ENCODE results near the gene RNF19B.
A peak's percentile ranks its signal among the peaks of the same experiment; 100 is the strongest.

Gene RNF19B

DNA sequence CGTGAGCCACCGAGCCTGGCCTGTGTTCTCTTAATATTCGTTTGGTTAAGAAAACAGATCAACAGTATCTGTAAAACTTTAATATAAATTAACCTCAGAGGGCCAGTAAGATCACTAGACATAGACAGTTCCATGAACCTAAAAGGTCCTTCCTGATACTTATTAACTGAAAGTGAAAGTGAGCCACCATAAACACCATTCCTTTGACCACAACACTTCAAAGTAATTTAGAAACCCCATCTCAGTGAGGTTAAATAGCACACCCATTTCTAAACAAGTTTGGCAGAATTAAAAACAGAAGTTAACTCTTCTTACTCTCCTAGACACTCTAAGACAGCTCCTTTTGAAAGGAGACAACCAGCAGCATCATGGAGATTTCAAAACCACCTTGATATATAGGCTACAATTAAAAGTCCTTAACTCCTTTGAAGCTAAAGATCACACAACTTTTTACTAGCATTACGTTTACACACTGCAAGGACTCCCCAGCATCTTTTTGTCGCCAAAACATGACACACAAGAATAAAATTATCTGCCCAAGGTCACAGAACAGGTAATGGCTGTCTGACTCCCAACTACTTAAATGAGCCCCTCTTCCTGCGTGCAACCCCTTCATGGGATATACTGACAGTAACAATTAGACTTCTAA is 2.2 kb downstream of the RNF19B start:
- peak overlapping the region; percentile 78 for H3K4me3 ChIP-seq (ENCODE audit: low read depth, low read length)
- TF ChIP-seq, protein P1, sequence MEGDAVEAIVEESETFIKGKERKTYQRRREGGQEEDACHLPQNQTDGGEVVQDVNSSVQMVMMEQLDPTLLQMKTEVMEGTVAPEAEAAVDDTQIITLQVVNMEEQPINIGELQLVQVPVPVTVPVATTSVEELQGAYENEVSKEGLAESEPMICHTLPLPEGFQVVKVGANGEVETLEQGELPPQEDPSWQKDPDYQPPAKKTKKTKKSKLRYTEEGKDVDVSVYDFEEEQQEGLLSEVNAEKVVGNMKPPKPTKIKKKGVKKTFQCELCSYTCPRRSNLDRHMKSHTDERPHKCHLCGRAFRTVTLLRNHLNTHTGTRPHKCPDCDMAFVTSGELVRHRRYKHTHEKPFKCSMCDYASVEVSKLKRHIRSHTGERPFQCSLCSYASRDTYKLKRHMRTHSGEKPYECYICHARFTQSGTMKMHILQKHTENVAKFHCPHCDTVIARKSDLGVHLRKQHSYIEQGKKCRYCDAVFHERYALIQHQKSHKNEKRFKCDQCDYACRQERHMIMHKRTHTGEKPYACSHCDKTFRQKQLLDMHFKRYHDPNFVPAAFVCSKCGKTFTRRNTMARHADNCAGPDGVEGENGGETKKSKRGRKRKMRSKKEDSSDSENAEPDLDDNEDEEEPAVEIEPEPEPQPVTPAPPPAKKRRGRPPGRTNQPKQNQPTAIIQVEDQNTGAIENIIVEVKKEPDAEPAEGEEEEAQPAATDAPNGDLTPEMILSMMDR (IDR thresholded peaks at IDR 0.05; ENCODE audit: low read depth, low read length): no peak

DNA sequence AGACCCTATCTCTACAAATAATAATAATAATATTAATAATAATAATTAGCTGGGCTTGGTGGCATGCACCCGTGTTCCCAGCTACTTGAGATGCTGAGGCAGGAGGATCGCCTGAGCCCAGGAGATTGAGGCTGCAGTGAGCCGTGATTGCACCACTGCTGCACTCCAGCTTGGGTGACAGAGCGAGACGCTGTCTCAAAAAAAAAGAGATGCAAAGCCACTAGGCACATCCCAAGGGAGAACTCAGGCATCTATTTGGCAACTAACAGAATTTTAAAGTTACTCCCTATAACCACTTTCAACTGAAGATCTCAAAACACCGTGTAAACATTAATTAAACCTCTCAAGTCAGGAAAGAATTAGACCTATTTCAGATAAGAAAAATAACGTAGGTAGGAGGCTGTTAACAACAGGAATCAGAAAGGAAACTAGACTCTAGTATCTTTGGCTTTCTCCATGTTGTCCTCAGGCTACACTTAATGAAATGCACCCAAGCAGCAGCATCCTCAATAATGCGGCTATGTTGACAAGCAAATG is 3.7 kb downstream of the RNF19B start:
- H3K4me3 ChIP-seq (ENCODE audit: low read depth, low read length): no peak overlapping the region
- TF ChIP-seq, protein P1 (IDR thresholded peaks at IDR 0.05; ENCODE audit: low read depth, low read length): no peak

DNA sequence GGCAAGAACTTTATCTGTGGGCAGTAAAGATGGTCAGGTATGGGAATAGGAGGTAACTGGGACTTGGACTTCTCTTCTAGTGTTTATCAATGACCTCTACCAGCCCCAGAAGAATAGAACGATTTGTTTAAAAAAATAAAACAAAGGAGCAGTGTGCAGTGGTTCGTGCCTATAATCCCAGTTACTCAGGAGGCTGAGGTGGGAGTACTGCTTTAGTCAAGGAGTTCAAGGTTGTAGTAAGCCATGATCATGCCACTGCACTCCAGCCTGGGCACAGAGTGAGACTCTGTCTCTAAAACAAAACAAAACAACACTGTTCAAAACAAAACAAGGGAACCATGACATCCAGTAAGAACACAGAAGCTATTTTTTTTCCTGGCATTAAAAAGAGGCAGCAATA is 4.3 kb downstream of the RNF19B start:
- no peak overlapping the region for H3K4me3 ChIP-seq (ENCODE audit: low read depth, low read length)
- TF ChIP-seq, protein P1 (IDR thresholded peaks at IDR 0.05; ENCODE audit: low read depth, low read length): no peak

DNA sequence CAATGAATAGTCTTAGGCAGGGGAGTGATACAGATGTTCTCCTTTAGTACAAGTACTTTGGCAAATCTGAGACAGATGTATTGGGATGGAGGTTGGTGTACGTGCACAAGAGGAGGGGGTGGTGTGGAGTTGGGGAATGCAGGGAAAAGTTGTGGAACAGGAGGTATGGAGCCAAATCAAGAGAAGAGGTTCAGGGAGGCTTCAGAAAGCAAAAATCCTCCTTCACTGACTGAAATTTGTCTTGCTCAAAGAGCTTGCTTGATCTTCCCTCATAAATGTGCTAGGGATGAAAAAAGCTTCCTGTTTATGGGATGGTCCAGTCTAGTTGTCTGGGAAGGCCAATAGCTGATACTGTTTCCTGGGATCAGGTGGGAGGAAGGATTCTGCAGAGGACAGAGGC is 5.8 kb downstream of the RNF19B start:
- H3K4me3 ChIP-seq (ENCODE audit: low read depth, low read length): no peak overlapping the region
- TF ChIP-seq, protein P1 (IDR thresholded peaks at IDR 0.05; ENCODE audit: low read depth, low read length): no peak

DNA sequence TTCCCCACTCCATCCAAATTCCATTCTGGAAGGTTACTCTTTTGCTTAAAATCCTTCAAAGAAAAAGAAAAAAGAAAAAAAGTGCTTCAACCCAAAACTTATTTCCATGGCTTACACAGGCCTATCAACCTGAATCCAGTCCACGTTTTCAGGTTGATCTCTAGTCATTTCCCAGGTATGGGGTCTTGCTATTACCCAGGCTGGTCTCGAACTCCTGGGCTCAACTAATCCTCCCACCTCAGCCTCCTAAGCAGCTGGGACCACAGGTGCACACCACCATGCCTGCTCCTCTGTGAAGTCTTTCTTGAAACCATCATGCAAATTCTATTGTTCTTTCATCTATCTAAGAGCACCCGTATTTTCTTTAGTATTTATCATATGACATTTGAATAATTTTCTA is 7.6 kb downstream of the RNF19B start:
- TF ChIP-seq, protein P1 (IDR thresholded peaks at IDR 0.05; ENCODE audit: low read depth, low read length): no peak
- H3K4me3 ChIP-seq (ENCODE audit: low read depth, low read length): no peak overlapping the region

DNA sequence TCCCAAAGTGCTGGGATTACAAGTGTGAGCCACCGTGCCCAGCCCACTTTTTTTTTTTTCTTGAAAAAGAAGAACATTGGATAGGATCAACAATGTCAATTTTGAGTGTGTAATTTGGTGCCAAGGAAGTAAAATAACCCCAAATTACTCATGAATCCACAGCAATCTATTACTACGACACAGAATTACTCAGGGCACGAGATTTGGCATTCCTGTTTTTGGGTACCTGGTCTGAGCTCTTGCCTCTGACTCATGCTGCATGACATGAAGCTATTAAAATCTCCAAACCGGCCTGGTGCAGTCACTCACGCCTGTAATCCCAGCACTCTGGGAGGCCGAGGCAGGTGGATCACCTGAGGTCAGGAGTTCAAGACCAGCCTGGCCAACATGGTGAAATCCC is 10.4 kb downstream of the RNF19B start:
- H3K4me3 ChIP-seq (ENCODE audit: low read depth, low read length): no peak overlapping the region
- TF ChIP-seq, protein P1 (IDR thresholded peaks at IDR 0.05; ENCODE audit: low read depth, low read length): no peak

DNA sequence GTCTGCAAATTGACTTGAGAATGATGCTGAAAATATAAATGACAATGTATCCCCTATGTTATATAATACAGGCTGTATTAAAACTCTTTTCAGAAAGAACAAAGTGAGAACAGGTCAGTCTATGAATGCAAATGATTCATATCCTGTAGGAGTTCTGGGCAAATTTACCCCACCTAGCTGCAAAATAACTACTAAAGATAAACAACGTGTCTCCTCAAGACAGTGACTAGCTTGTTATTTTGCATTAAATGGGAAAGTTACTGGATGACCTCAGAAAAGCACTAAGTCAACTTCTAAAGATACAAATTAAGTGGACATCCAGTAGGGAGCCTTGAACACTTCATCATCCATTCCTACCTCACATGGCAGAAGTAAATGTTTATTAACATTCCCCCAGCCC is 11.1 kb downstream of the RNF19B start:
- no peak overlapping the region for H3K4me3 ChIP-seq (ENCODE audit: low read depth, low read length)
- TF ChIP-seq, protein P1 (IDR thresholded peaks at IDR 0.05; ENCODE audit: low read depth, low read length): no peak

Data from WI38 (cell line).